H1 (cell line): ENCODE measurements around the gene MR1. TPM values are rescaled to one million over a fixed set of nuclear protein-coding genes. Genes with fewer than 3 reads are reported as not detected.

Source experiments
- ASH2L ChIP-seq: fragments of 200-600, 300-600 bp; sonication (generic); IDR thresholded peaks from one replicate; pipeline ENCODE4 v1.7.1; 2017; ENCODE audit warnings: low read length
- ATF3 ChIP-seq: IDR thresholded peaks from 2 replicates; pipeline ENCODE4 v1.6.1; 2011; ENCODE audit warnings: low read depth, mild to moderate bottlenecking, low read length; ENCODE audit not compliant: insufficient read depth
- TEAD4 ChIP-seq: IDR thresholded peaks from 2 replicates; pipeline ENCODE4 v1.6.1; 2012; ENCODE audit warnings: low read depth, low read length, inconsistent platforms, mixed read lengths
- polyA plus RNA-seq, 7 experiments: library from polyadenylated mRNA; depleted of rRNA in 3 of 7; stranded (reverse) in 5 of 7; unstranded in 2 of 7; fragments of >200 nt in 5 of 7; fragments of 200-250 nt in 2 of 7; gene quantifications; 1 replicate in 5 of 7; 2 replicates in 1 of 7; 4 replicates in 1 of 7; pipeline versions ENCODE4 v1.2.1 to v1.2.3, GENCODE V29; 2011 to 2013; ENCODE audit warnings: missing spikeins in 2 of 7, mixed read lengths in 2 of 7
- total RNA-seq: library from RNA; stranded (reverse); fragmentation: NEBNext Ultra II Directional; extraction: Animal tissue kit (Norgen Biotek cat#: 25700); gene quantifications from 2 replicates; pipeline ENCODE4 v1.2.1, GENCODE V29; 2021

MR1 gene
- total and polyA plus RNA-seq, 2 of the 8 experiments (the other 6 are each of a cell fraction or from before 2014, with no cell fraction given), result 0.09 TPM; not detected in 1

GRCh38 chr1:181075766-181076350 lies 42.1 kb downstream of the MR1 start (continued):
- TF ChIP-seq ATF3 (no peak), ASH2L (no peak), TEAD4 (no peak)
- TF ChIP-seq, all 59 proteins: peak for 0
